Fibroblast of lung (primary cell): Measurements from ENCODE around the gene WNT7B. TPM values are rescaled to one million over a fixed set of nuclear protein-coding genes. Genes with fewer than 3 reads are reported as not detected.

ENCODE experiments used
- DNase-seq, 2 donors: peaks; one replicate each; pipeline versions ENCODE4 v3.0.0 to v3.0.0-alpha.2; 2010; ENCODE audit warnings: low read depth in 2 of 2
- H2AFZ ChIP-seq: 2 replicates; pipeline ENCODE4 v1.5.1; 2012; ENCODE audit warnings: low read length, control low read depth, inconsistent platforms
- H3K27ac ChIP-seq: 2 replicates; pipeline ENCODE4 v1.5.1; 2011; ENCODE audit warnings: low read length, control low read depth; ENCODE audit not compliant: insufficient read depth
- H3K27me3 ChIP-seq: 2 replicates; pipeline ENCODE4 v1.5.1; 2011; ENCODE audit warnings: mild to moderate bottlenecking, low read length; ENCODE audit not compliant: control insufficient read depth, insufficient read depth
- H3K36me3 ChIP-seq: 2 replicates; pipeline ENCODE4 v1.5.1; 2011; ENCODE audit warnings: low read length; ENCODE audit not compliant: control insufficient read depth, insufficient read depth
- H3K4me1 ChIP-seq: 2 replicates; pipeline ENCODE4 v1.5.1; 2011; ENCODE audit warnings: low read length; ENCODE audit not compliant: control insufficient read depth, insufficient read depth; ENCODE audit errors: extremely low read depth
- H3K4me2 ChIP-seq: 2 replicates; pipeline ENCODE4 v1.5.1; 2011; ENCODE audit warnings: low read length, control low read depth; ENCODE audit not compliant: insufficient read depth; ENCODE audit errors: extremely low read depth
- H3K4me3 ChIP-seq, 4 experiments: fragments of 200-600 bp in 1 of 4; sonication (generic) in 1 of 4; replicated peaks in 1 of 4; 2 replicates each; pipeline ENCODE4 v1.5.1; 2011 to 2016; ENCODE audit warnings: low read length in 4 of 4, low read depth in 3 of 4, mild to moderate bottlenecking in 3 of 4, control low read depth in 2 of 4, inconsistent platforms in 1 of 4, mixed read lengths in 1 of 4; ENCODE audit not compliant: insufficient read depth in 1 of 4; ENCODE audit errors: control extremely low read depth in 1 of 4
- H3K79me2 ChIP-seq: 2 replicates; pipeline ENCODE4 v1.5.1; 2012; ENCODE audit warnings: mild to moderate bottlenecking, low read length, inconsistent platforms; ENCODE audit not compliant: control insufficient read depth, insufficient read depth
- H3K9ac ChIP-seq: 2 replicates; pipeline ENCODE4 v1.5.1; 2011; ENCODE audit warnings: mild to moderate bottlenecking, low read length, control low read depth; ENCODE audit not compliant: insufficient read depth
- H3K9me3 ChIP-seq: 2 replicates; pipeline ENCODE4 v1.5.1; 2012; ENCODE audit warnings: low read depth, low read length; ENCODE audit not compliant: control insufficient read depth, insufficient read depth
- H4K20me1 ChIP-seq: 2 replicates; pipeline ENCODE4 v1.5.1; 2011; ENCODE audit warnings: low read length; ENCODE audit not compliant: control insufficient read depth, insufficient read depth; ENCODE audit errors: extremely low read depth
- EZH2 ChIP-seq: IDR thresholded peaks from 2 replicates; pipeline ENCODE4 v1.5.1; 2012; ENCODE audit warnings: low read length, control low read depth, mild to moderate bottlenecking; ENCODE audit errors: missing control alignments
- polyA plus RNA-seq, 2 donors: library from polyadenylated mRNA; depleted of rRNA in 1 of 2; stranded (reverse) in 1 of 2; unstranded in 1 of 2; fragments of >200 nt; gene quantifications; 2 replicates each; pipeline ENCODE4 v1.2.1, GENCODE V29; 2011 to 2012; ENCODE audit warnings: missing spikeins in 1 of 2
- total RNA-seq: library from RNA; depleted of rRNA; stranded (reverse); fragments of >200 nt; gene quantifications from 2 replicates; pipeline ENCODE4 v1.2.1, GENCODE V29; 2014
- TF ChIP-seq, protein P1 (sequence below), 2 donors: IDR thresholded peaks in 1 of 2; conservative IDR thresholded peaks in 1 of 2; 1 replicate in 1 of 2; 2 replicates in 1 of 2; pipeline ENCODE4 v1.5.1; 2011 to 2012; ENCODE audit warnings: low read length in 2 of 2, control low read depth in 1 of 2, inconsistent platforms in 1 of 2, low read depth in 1 of 2, mild to moderate bottlenecking in 1 of 2

The WNT7B gene
- total and polyA plus RNA-seq, 2 donors (not counting 1 experiment from before 2014, with no cell fraction given) = 0.17 TPM; not detected in 1

DNA sequence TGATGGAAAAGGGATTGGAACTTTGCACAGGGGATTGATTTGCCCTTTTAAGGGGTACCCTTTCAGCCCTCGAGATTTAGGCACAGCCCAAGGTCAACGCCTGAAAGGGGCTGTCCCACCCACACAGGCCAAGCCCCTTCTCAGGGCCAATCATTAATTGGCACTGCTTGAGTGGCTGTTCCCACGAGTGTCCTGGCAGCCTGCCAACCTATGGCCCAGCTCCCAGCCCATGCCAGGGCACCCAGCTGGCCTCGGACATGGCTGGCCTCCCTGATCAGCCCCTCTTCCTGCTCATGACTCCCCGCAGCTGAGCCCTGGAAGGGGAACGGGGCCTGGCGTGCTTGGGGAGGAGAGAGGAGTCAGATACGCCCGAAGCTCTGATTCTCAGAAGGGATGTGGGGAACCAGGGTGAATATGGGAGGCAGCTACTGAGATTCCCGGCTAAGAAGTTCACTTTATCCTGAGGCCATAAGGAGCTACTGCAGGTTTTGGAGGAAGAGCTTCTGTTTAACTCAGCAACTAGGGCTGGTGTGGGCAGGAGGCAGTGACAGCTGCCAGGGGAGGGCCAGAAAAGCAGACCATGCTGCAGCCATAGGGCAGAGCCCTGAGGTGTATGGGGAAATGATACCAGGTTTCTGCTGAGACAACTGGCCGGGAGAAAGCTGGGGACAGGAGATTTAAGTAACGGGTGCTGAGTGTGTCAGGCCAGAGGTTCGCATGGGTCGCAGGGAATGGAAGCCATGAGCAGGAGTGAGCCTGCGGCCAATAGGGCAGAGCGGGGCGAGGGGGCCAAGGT is 30.0 kb downstream of the WNT7B start:
- DNase-seq = no peak
- no peak overlapping the region for H3K9ac ChIP-seq
- no peaks in the 10 kb centered on the region for H3K4me1 ChIP-seq
- no peak overlapping the region for H3K4me2 ChIP-seq
- H3K4me3 ChIP-seq = no peak overlapping the region
- no peaks in the 10 kb centered on the region for H3K36me3 ChIP-seq
- no peaks in the 10 kb centered on the region for H3K79me2 ChIP-seq
- TF ChIP-seq, protein P1, sequence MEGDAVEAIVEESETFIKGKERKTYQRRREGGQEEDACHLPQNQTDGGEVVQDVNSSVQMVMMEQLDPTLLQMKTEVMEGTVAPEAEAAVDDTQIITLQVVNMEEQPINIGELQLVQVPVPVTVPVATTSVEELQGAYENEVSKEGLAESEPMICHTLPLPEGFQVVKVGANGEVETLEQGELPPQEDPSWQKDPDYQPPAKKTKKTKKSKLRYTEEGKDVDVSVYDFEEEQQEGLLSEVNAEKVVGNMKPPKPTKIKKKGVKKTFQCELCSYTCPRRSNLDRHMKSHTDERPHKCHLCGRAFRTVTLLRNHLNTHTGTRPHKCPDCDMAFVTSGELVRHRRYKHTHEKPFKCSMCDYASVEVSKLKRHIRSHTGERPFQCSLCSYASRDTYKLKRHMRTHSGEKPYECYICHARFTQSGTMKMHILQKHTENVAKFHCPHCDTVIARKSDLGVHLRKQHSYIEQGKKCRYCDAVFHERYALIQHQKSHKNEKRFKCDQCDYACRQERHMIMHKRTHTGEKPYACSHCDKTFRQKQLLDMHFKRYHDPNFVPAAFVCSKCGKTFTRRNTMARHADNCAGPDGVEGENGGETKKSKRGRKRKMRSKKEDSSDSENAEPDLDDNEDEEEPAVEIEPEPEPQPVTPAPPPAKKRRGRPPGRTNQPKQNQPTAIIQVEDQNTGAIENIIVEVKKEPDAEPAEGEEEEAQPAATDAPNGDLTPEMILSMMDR (conservative IDR thresholded peaks at IDR 0.05 in 1 of 2, IDR thresholded peaks at IDR 0.05 in 1 of 2; ENCODE audit: low read depth in 1 of 2, low read length in 2 of 2) = no peak
- TF ChIP-seq EZH2 = no peak
- H2AFZ ChIP-seq = no peak overlapping the region
- no peaks in the 10 kb centered on the region for H3K9me3 ChIP-seq
- H3K27me3 ChIP-seq = no peaks in the 10 kb centered on the region
- no peaks in the 10 kb centered on the region for H4K20me1 ChIP-seq
- no peak overlapping the region for H3K27ac ChIP-seq

DNA sequence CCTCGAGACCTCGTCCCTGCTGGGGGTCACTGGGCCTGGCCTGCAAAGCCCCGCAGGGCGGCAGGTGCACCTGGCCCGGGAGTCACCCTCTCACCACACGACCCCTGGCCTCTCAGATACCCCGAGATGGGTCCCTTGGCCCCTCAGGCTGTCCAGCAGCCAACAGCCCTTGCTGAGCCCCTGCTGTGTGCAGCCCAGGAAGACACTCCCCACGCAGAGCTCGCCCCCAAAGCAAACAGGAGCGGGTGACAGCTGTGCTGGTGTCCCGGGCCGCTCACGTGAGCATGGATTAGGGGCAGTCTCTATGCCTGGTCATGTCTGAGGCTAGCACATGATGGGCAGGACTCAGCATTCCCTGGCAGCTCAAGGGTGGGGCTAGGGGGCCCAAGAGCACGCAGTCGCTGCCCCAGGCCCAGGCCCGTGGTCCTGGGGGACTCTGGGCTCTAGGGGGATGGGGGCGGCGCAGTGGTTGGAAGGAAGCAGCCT is 31.3 kb downstream of the WNT7B start:
- no peak overlapping the region for H2AFZ ChIP-seq
- no peak overlapping the region for H3K27ac ChIP-seq
- no peak overlapping the region for H3K9ac ChIP-seq
- H3K4me2 ChIP-seq = no peak overlapping the region
- no peaks in the 10 kb centered on the region for H3K27me3 ChIP-seq
- H3K79me2 ChIP-seq = no peaks in the 10 kb centered on the region
- H3K9me3 ChIP-seq = no peaks in the 10 kb centered on the region
- TF ChIP-seq, protein P1 (conservative IDR thresholded peaks at IDR 0.05 in 1 of 2, IDR thresholded peaks at IDR 0.05 in 1 of 2; ENCODE audit: low read depth in 1 of 2, low read length in 2 of 2) = no peak
- no peak for TF ChIP-seq EZH2
- H4K20me1 ChIP-seq = no peaks in the 10 kb centered on the region
- DNase-seq = no peak
- no peaks in the 10 kb centered on the region for H3K4me1 ChIP-seq
- no peaks in the 10 kb centered on the region for H3K36me3 ChIP-seq
- H3K4me3 ChIP-seq = no peak overlapping the region

DNA sequence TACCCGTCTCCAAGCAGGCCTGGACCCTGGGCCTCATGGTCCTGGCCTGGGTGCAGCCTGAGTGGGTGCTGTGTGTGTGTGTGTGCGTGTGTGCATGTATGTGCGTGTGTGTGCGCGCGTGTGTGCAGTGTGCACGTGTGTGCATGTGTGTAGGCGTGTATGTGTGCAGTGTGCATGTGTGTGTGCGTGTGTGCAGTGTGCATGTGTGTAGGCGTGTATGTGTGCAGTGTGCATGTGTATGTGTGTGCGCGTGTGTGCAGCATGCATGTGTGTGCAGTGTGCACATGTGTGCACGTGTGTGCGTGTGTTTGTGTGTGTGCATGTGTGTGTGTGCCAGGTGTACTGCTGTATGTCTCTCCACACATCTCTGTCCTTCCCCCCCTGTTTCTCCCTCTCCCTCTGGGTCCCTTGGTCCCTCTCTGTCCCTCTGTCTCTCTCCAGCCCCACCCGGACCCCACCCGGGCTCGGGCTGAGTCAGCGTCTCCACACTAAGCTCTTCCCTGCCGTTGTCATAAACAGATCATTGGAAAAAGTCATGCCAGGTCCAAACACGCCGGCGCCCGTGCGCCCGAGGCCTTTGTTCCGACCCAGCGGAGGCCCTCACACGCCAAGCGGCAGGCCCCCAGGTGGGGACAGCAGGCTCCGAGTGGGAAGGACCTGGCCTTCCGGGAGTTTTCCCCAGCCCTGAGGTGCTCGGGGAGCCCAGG is 34.0 kb downstream of the WNT7B start:
- no peak overlapping the region for H3K27ac ChIP-seq
- no peak overlapping the region for H2AFZ ChIP-seq
- H3K9me3 ChIP-seq = no peaks in the 10 kb centered on the region
- TF ChIP-seq, protein P1 (conservative IDR thresholded peaks at IDR 0.05 in 1 of 2, IDR thresholded peaks at IDR 0.05 in 1 of 2; ENCODE audit: low read depth in 1 of 2, low read length in 2 of 2) = no peak
- TF ChIP-seq EZH2 = no peak
- no peaks in the 10 kb centered on the region for H3K4me1 ChIP-seq
- H3K79me2 ChIP-seq = no peaks in the 10 kb centered on the region
- no peak for DNase-seq
- no peak overlapping the region for H3K9ac ChIP-seq
- no peak overlapping the region for H3K4me2 ChIP-seq
- no peak overlapping the region for H3K4me3 ChIP-seq
- peaks cover 4% of the 10 kb centered on the region for H3K27me3 ChIP-seq
- no peaks in the 10 kb centered on the region for H3K36me3 ChIP-seq
- H4K20me1 ChIP-seq = no peaks in the 10 kb centered on the region
